HAP-1 (cell line): ENCODE measurements around the gene KLF15.

Source experiments
- DNase-seq, 2 experiments: peaks; one replicate each; pipeline ENCODE4 v3.0.0-alpha.2; 2016 to 2020; ENCODE audit warnings: low spot score in 2 of 2
- H3K27me3 ChIP-seq: fragments of 250-450 bp; sonication (Bioruptor Pico); 2 replicates; pipeline ENCODE4 v1.5.1; 2020; ENCODE audit warnings: low read depth, mild to moderate bottlenecking, moderate library complexity
- H3K36me3 ChIP-seq: fragments of 250-450 bp; sonication (Bioruptor Pico); replicated peaks from 2 replicates; pipeline ENCODE4 v1.5.1; 2020; ENCODE audit warnings: mild to moderate bottlenecking
- H3K4me1 ChIP-seq: fragments of 250-450 bp; sonication (Bioruptor Pico); 2 replicates; pipeline ENCODE4 v1.5.1; 2020; ENCODE audit warnings: mild to moderate bottlenecking
- H3K4me3 ChIP-seq: fragments of 250-450 bp; sonication (Bioruptor Pico); 2 replicates; pipeline ENCODE4 v1.5.1; 2020; ENCODE audit warnings: mild to moderate bottlenecking, moderate library complexity
- H3K9me3 ChIP-seq: fragments of 250-450 bp; sonication (Bioruptor Pico); 2 replicates; pipeline ENCODE4 v1.5.1; 2020; ENCODE audit warnings: mild to moderate bottlenecking, moderate library complexity
- in situ Hi-C: fragments of 300-500 bp; cut with MboI; formaldehyde crosslinking; loops from 3 replicates; pipeline ENCODE4 v1.14.3; 2020; ENCODE audit warnings: low sequenced_read_pairs, inconsistent platforms, mixed read lengths

The KLF15 gene

DNA sequence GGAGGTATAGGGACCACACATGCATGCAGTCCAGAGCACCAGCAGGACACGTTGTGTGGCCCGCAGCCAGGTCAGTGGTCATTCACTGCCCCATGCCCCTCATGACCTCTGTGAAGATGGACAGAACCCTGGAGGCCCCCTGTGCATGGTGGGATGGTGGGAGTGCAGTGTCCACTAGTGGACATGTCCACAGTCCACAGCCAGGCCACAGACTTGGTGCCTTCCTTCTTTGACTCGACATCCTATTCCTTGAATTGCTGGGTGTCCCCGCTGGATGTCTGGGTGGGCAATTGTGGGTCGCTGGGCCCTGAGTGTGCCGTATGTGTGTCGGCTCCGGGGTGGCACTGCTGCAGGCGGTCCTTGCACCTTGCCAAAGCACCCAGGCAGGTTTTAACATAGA lies 35.7 kb downstream of the KLF15 start:
- no peak overlapping the region for H3K4me3 ChIP-seq
- H3K36me3 ChIP-seq = no peaks in the 10 kb centered on the region
- in situ Hi-C loops = no loop called here
- DNase-seq = no peak
- H3K4me1 ChIP-seq = no peaks in the 10 kb centered on the region
- peaks cover 3% of the 10 kb centered on the region; the same call in 1 of the 2 replicates for H3K9me3 ChIP-seq
- H3K27me3 ChIP-seq = no peaks in the 10 kb centered on the region

DNA sequence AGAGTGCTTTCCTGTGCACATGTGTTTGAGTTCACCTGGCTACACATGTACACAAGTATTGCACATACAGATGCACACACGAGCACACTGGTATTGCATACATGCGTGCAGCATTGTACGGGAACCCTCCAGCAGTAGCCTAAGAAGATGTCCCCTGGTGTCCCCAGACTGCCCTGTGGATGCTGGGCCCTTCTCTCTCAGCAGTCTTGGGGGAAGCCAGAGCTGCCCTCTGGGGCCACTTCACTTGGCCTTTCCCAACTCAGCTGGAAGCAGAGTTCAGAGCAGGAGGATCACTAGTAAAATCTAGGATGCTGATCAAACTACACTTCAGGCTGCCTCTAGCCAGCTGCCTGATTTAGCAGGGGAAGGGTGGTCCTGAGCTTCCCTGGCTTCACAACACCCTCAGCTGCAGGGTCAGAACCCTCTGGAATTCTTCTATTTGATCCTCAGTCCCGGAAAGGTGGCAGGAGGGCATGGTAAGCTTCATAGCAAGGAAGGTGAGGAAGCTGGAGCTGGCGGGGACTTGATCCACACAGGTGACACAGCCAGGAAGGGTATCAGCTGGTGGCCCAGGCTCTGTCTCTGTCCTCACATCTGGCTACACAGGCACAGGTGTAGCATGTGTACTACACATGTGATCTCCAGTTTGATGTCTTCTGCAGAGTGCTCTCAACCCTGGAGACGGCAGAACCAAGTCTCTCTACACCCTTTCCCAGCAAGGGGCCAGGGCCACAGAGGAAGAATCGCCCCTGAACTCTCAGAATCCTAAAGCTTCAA lies 36.5 kb downstream of the KLF15 start:
- H3K4me3 ChIP-seq = no peak overlapping the region

GRCh38 chr3:126319701-126320295 lies 37.4 kb downstream of the KLF15 start:
- in situ Hi-C loops = no loop called here
- no peak for DNase-seq
- H3K27me3 ChIP-seq = no peaks in the 10 kb centered on the region
- no peak overlapping the region for H3K4me3 ChIP-seq
- H3K36me3 ChIP-seq = no peaks in the 10 kb centered on the region
- H3K4me1 ChIP-seq = peaks cover 13% of the 10 kb centered on the region
- no peaks in the 10 kb centered on the region for H3K9me3 ChIP-seq

More for the DNA sequence above, 36.5 kb downstream of the KLF15 start:
- Histone ChIP-seq H3K36me3 (no peaks in the 10 kb centered on the region), H3K4me1 (peaks cover 6% of the 10 kb centered on the region), H3K27me3 (no peaks in the 10 kb centered on the region), H3K9me3 (no peaks in the 10 kb centered on the region)
- DNase-seq = no peak
- in situ Hi-C loops = no loop called here

GRCh38 chr3:126317029-126317996 lies 39.9 kb downstream of the KLF15 start:
- DNase-seq = no peak

GRCh38 chr3:126316501-126316939 lies 40.7 kb downstream of the KLF15 start:
- H3K4me1 ChIP-seq = peaks cover 13% of the 10 kb centered on the region
- no peaks in the 10 kb centered on the region for H3K36me3 ChIP-seq
- DNase-seq = no peak
- no peak overlapping the region for H3K4me3 ChIP-seq
- no peaks in the 10 kb centered on the region for H3K9me3 ChIP-seq
- H3K27me3 ChIP-seq = no peaks in the 10 kb centered on the region
- in situ Hi-C loops = no loop called here

More at GRCh38 chr3:126317029-126317996, 39.9 kb downstream of the KLF15 start:
- H3K9me3 ChIP-seq = no peaks in the 10 kb centered on the region
- H3K27me3 ChIP-seq = no peaks in the 10 kb centered on the region
- in situ Hi-C loops = no loop called here
- no peaks in the 10 kb centered on the region for H3K36me3 ChIP-seq
- H3K4me3 ChIP-seq = no peak overlapping the region
- peaks cover 13% of the 10 kb centered on the region for H3K4me1 ChIP-seq

DNA sequence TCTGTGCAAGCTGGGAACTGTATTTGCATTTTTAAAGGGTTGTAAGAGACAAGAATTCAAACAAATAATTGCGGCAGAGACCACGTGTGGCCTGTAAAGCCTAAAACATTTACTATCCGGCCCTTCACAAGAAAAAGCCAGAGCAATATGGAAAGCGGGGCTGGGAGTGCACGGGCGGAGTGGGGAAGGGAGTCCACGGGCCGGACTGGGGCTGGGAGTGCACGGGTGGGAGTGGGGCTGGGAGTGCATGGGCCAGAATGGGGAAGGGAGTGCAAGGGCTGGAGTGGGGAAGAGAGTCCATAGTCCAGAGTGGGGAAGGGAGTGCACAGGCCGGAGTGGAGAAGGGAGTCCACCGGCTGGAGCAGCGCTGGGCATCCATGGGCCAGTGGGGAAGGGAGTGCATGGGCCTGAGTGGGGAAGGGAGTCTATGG lies 41.2 kb downstream of the KLF15 start:
- in situ Hi-C loops = no loop called here
- Histone ChIP-seq H3K27me3 (no peaks in the 10 kb centered on the region), H3K4me1 (peaks cover 13% of the 10 kb centered on the region), H3K4me3 (no peak overlapping the region), H3K9me3 (no peaks in the 10 kb centered on the region), H3K36me3 (no peaks in the 10 kb centered on the region)
- peak; percentile 55 to 81 for DNase-seq

DNA sequence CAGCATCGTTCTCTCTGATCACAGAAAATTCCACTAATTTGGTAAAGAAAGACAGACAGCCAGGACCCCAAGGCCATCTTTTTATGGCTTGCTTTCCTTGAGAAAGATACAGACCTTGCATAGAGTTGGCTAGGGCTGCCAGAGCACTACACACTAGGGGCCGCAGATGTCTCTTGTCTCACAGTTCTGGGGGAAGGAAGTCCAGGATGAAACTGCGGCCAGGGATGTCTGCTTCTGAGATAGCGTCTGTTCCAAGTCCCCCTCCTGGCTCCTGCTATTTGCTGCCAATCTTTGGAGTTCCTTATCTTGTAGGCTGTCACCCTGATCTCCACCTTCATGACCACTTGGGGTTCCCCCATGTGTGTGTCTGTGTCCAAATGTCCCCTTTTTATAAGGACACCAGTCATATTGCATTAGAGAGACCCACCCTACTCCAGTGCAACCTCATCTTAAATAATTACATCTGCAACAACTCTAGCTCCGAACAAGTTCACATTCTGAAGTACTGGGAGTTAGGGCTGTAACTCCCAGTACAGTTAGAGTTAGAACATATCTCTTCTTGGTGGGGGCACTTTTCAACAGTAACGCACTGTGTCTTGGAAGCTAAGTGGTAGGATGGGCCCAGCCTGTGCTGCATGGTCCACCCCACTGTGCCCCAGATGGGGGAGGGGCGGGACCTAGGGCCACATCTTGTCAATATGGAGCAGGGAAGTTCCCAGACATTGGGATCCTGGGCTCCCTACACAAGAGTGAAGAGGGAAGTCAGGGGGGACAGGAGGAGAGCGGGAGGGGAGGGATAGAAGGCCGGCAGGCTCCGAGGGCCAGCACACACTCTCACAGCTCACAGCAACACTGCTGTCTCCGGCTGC lies 42.2 kb downstream of the KLF15 start:
- Histone ChIP-seq H3K9me3 (no peaks in the 10 kb centered on the region), H3K27me3 (no peaks in the 10 kb centered on the region), H3K4me3 (no peak overlapping the region), H3K36me3 (no peaks in the 10 kb centered on the region), H3K4me1 (peaks cover 13% of the 10 kb centered on the region)
- DNase-seq = no peak
- in situ Hi-C loops = no loop called here

DNA sequence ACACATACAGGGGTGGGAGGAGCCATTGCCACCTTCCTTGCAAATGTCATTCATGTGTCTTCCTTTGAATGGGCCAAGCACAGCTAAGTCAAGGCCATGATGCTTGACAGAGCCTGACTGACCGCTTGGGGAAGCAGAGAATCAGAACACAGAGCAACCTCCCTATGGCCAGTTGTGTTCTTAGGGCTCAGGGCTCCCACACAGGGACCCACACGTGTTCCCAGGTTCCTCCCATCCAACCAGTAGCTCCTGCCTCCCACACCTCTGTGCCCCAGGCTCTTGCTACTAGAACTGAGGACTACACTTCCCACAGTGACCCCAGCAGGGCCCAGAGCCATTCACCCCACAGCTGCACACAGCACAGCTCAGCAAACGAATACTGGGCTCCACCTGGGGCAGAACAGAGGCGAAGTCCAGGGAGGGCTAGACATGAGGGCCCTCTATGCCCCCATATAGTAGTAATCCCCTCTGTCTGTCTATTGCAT lies 42.9 kb downstream of the KLF15 start:
- H3K27me3 ChIP-seq = no peaks in the 10 kb centered on the region
- no peaks in the 10 kb centered on the region for H3K36me3 ChIP-seq
- H3K9me3 ChIP-seq = no peaks in the 10 kb centered on the region
- peaks cover 13% of the 10 kb centered on the region for H3K4me1 ChIP-seq
- H3K4me3 ChIP-seq = no peak overlapping the region
- no peak for DNase-seq
- in situ Hi-C loops = no loop called here

- no peak for DNase-seq
- Histone ChIP-seq H3K4me3 (no peak overlapping the region), H3K36me3 (no peaks in the 10 kb centered on the region), H3K27me3 (no peaks in the 10 kb centered on the region), H3K4me1 (peaks cover 13% of the 10 kb centered on the region), H3K9me3 (no peaks in the 10 kb centered on the region)
- in situ Hi-C loops = no loop called here
Measured at GRCh38 chr3:126313580-126314304, 43.5 kb downstream of the KLF15 start.

- Histone ChIP-seq H3K4me3 (no peak overlapping the region), H3K4me1 (peaks cover 13% of the 10 kb centered on the region), H3K27me3 (no peaks in the 10 kb centered on the region), H3K36me3 (no peaks in the 10 kb centered on the region), H3K9me3 (no peaks in the 10 kb centered on the region)
- in situ Hi-C loops = no loop called here
- DNase-seq = no peak
Measured at GRCh38 chr3:126313166-126313565, 44.0 kb downstream of the KLF15 start.

DNA sequence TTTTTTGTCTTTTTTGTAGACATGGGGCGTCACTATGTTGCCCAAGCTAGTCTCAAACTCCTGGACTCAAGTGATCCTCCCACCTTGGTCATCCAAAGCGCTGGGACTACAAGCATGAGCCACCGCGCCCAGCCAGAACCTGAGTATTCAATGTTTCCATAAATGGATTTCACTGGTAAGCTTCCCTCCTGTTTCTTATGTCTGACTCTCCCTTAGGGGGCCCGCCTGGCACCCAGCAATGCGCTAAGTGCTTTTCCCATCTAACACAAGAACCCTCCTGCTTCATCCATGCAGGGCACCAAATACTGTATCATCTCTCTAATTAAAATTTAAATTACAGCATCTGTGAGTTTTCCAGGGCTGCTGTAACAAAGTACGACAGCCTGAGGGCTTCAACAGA lies 44.9 kb downstream of the KLF15 start:
- H3K4me1 ChIP-seq = peaks cover 13% of the 10 kb centered on the region
- H3K9me3 ChIP-seq = no peaks in the 10 kb centered on the region
- in situ Hi-C loops = no loop called here
- H3K36me3 ChIP-seq = no peaks in the 10 kb centered on the region
- H3K4me3 ChIP-seq = no peak overlapping the region
- DNase-seq = no peak
- H3K27me3 ChIP-seq = no peaks in the 10 kb centered on the region

DNA sequence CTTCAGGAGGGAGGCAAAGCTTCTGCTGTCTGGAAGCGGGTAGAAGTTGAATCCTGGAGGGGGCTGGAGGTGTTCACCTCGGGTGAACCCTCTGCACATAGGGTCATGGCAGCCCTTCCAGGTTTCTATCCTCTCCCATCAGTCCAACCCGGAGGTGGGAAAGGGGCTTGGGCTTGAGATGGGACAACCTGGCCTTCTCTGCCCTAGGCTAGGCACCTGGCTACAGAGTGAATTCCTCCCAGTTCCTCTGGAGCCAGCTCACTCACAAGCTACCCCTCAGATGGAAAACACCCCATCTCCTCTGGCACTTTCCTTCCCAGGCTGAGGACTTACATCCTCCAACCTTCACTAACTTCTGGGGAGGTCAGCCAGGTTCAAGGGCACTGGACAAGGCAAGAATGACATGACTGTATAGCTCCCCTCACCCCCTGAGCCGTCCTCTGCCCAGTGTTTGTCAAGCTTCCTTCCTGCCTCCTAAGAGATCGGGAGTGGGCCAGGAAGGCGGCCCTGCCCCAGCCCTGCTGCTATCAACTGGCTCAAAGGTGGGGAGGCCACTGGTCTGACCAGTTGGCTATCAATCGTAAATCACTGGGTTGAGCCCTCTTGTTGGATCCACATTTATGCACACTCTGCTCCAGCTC lies 45.8 kb downstream of the KLF15 start:
- in situ Hi-C loops = no loop called here

More for the DNA sequence above, 45.8 kb downstream of the KLF15 start:
- Histone ChIP-seq H3K4me1 (peaks cover 13% of the 10 kb centered on the region), H3K27me3 (no peaks in the 10 kb centered on the region), H3K36me3 (no peaks in the 10 kb centered on the region), H3K9me3 (no peaks in the 10 kb centered on the region), H3K4me3 (no peak overlapping the region)
- DNase-seq = no peak
